ENCODE measurements around the gene TTN. TPM values are rescaled to one million over a fixed set of nuclear protein-coding genes. Genes with fewer than 3 reads are reported as not detected.

The TTN gene
- total RNA-seq, 1 donor from 2014 or later = 0.50 TPM

DNA sequence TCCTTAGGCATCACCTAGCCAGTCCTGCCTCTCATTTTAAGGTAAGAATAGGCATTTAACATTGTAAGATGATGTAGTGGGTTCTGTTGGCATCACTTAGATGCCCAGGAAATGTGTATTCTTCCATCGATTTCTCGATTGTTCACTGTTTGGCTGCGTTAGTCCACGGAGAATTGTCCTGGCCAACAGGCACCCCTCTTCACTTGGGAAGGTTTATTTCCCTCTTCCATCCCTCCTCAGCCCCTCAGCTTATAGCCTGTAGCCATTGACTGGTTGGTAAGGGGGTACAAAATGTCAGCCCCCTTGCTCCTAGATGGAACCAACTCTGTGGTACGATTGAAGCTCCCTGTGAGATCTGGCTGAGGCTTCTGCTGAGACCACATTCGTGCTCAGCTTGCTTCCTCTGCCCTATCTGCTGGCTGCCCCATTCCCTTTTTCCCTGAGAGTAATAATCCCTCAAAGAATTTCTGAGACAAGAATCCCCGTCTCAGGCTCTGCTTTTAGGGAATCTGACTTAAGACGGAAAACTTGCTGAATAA lies 283.6 kb downstream of the TTN start:
- Histone ChIP-seq H3K27me3 (ENCODE audit: insufficient read depth, low read length) (no peaks in the 10 kb centered on the region), H3K9me3 (ENCODE audit: insufficient read depth, low read depth, low read length) (no peaks in the 10 kb centered on the region), H2AFZ (ENCODE audit: low read depth, low read length) (peak overlapping the region; percentile 39), H4K20me1 (ENCODE audit: insufficient read depth, low read length) (no peaks in the 10 kb centered on the region), H3K79me2 (ENCODE audit: insufficient read depth, low read length) (peaks cover 40% of the 10 kb centered on the region), H3K9ac (ENCODE audit: low read length) (peak overlapping the region; percentile 86), H3K4me3 (ENCODE audit: insufficient read depth, low read depth, low read length) (peak overlapping the region; percentile 74), H3K4me2 (ENCODE audit: low read length) (peak overlapping the region; percentile 88), H3K4me1 (ENCODE audit: insufficient read depth, low read length) (peaks cover 3% of the 10 kb centered on the region), H3K27ac (ENCODE audit: low read depth, low read length) (peak overlapping the region; percentile 66), H3K36me3 (ENCODE audit: insufficient read depth, low read length) (no peaks in the 10 kb centered on the region)
- TF ChIP-seq EZH2 (IDR thresholded peaks at IDR 0.05; ENCODE audit: insufficient read depth, low read length) = no peak
- TF ChIP-seq, protein P1, sequence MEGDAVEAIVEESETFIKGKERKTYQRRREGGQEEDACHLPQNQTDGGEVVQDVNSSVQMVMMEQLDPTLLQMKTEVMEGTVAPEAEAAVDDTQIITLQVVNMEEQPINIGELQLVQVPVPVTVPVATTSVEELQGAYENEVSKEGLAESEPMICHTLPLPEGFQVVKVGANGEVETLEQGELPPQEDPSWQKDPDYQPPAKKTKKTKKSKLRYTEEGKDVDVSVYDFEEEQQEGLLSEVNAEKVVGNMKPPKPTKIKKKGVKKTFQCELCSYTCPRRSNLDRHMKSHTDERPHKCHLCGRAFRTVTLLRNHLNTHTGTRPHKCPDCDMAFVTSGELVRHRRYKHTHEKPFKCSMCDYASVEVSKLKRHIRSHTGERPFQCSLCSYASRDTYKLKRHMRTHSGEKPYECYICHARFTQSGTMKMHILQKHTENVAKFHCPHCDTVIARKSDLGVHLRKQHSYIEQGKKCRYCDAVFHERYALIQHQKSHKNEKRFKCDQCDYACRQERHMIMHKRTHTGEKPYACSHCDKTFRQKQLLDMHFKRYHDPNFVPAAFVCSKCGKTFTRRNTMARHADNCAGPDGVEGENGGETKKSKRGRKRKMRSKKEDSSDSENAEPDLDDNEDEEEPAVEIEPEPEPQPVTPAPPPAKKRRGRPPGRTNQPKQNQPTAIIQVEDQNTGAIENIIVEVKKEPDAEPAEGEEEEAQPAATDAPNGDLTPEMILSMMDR (IDR thresholded peaks at IDR 0.05; ENCODE audit: insufficient read depth, low read depth, low read length) = no peak
- peak overlapping the region; percentile 80 for H3K27ac Mint-ChIP-seq (ENCODE audit: unreplicated experiment)
- H3K27me3 Mint-ChIP-seq (ENCODE audit: low read depth, unreplicated experiment) = no peaks in the 10 kb centered on the region
- no peaks in the 10 kb centered on the region for H3K9me3 Mint-ChIP-seq (ENCODE audit: unreplicated experiment)
- H3K36me3 Mint-ChIP-seq (ENCODE audit: low read depth, unreplicated experiment) = peaks cover 14% of the 10 kb centered on the region
- no peaks in the 10 kb centered on the region for H3K4me1 Mint-ChIP-seq (ENCODE audit: low read depth, unreplicated experiment)
- H3K4me3 Mint-ChIP-seq (ENCODE audit: unreplicated experiment) = peak overlapping the region; percentile 97
- FAIRE-seq = no peak
- DNase-seq (ENCODE audit: low read depth) = no peak

DNA sequence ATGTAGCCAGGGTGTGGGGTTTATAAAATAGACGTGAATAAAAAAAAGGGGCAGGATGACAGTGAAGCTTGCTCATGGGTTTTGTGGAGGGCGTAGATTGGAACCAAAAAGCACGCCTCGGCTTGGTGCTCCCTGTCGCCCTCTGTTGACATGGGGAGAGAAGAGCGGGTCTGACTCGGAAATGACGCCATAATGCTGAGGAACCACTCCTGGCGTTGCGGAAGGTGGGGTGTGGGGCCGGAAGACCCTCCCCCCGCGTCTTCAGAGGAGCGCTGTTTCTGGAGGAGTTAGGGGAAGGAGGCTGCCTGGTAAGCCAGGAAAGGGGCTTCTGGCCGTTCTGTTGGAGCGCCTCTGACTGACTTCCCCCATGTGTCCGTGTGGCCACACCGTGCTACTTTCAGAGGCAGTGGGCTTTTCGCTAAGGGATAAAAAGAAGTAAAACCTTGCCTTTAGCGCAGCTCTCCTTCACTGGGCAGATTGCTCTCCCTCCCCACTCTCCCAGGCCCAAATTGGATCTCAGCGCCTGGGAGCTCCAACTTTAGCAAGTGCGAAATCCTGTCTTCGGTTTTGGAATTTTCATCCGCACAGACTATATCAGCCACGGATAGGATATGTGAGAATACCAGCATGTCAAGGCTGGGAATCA lies 284.1 kb downstream of the TTN start:
- Mint-ChIP-seq H3K9me3 (ENCODE audit: unreplicated experiment) (no peaks in the 10 kb centered on the region), H3K36me3 (ENCODE audit: low read depth, unreplicated experiment) (peaks cover 14% of the 10 kb centered on the region), H3K4me3 (ENCODE audit: unreplicated experiment) (peak overlapping the region; percentile 97), H3K27ac (ENCODE audit: unreplicated experiment) (peak overlapping the region; percentile 80), H3K4me1 (ENCODE audit: low read depth, unreplicated experiment) (no peaks in the 10 kb centered on the region), H3K27me3 (ENCODE audit: low read depth, unreplicated experiment) (no peaks in the 10 kb centered on the region)
- Histone ChIP-seq H3K9ac (ENCODE audit: low read length) (peak overlapping the region; percentile 86), H2AFZ (ENCODE audit: low read depth, low read length) (peak overlapping the region; percentile 39), H4K20me1 (ENCODE audit: insufficient read depth, low read length) (no peaks in the 10 kb centered on the region), H3K79me2 (ENCODE audit: insufficient read depth, low read length) (peaks cover 36% of the 10 kb centered on the region), H3K27me3 (ENCODE audit: insufficient read depth, low read length) (no peaks in the 10 kb centered on the region), H3K27ac (ENCODE audit: low read depth, low read length) (peak overlapping the region; percentile 66), H3K4me1 (ENCODE audit: insufficient read depth, low read length) (peaks cover 3% of the 10 kb centered on the region), H3K4me2 (ENCODE audit: low read length) (peak overlapping the region; percentile 88), H3K4me3 (ENCODE audit: insufficient read depth, low read depth, low read length) (peak overlapping the region; percentile 74), H3K9me3 (ENCODE audit: insufficient read depth, low read depth, low read length) (no peaks in the 10 kb centered on the region), H3K36me3 (ENCODE audit: insufficient read depth, low read length) (peaks cover 3% of the 10 kb centered on the region)
- no peak for TF ChIP-seq EZH2 (IDR thresholded peaks at IDR 0.05; ENCODE audit: insufficient read depth, low read length)
- TF ChIP-seq, protein P1 (IDR thresholded peaks at IDR 0.05; ENCODE audit: insufficient read depth, low read depth, low read length) = peak; percentile 67
- FAIRE-seq (no peak), DNase-seq (ENCODE audit: low read depth) (peak; percentile 72)
